A549 (cell line): ENCODE measurements around the gene MUC6. TPM values are rescaled to one million over a fixed set of nuclear protein-coding genes. Genes with fewer than 3 reads are reported as not detected.

Experiments
- ATAC-seq, 2 experiments: fragments of 200-7000 bp in 1 of 2; fragments of >200 bp in 1 of 2; cut with Nextera tagmentation in 1 of 2; cut with Tn5 transposase in 1 of 2; 3 replicates each; pipeline versions ENCODE4 v1.8.0 to v1.9.1; 2018 to 2020; ENCODE audit warnings: mild to moderate bottlenecking in 1 of 2, moderate library complexity in 1 of 2
- CTCF ChIA-PET: fragments of 300-600 bp; sonication (Branson Sonifier 250); formaldehyde crosslinking; extraction: SDS; loops from one replicate; lab custom pipeline; 2021; ENCODE audit warnings: antibody characterized with exemption, inconsistent platforms; lab: Yijun Ruan, JAX
- POLR2A ChIA-PET: fragments of 350-600 bp; formaldehyde crosslinking; extraction: SDS; loops from one replicate; lab custom pipeline; 2021; ENCODE audit warnings: antibody characterized with exemption, inconsistent platforms; lab: Yijun Ruan, JAX
- DNase-seq, 2 experiments: peaks; one replicate each; pipeline versions ENCODE4 v3.0.0 to v3.0.0-alpha.2; 2011 to 2016; ENCODE audit warnings: low read depth in 1 of 2, low spot score in 1 of 2
- FAIRE-seq: peaks from 2 replicates; lab custom pipeline; 2011; peaks lifted over from hg19 to GRCh38; lab: Jason Lieb, UNC
- H3K27ac ChIP-seq, 2 experiments: fragments of >200 bp; sonication (Bioruptor Twin); formaldehyde crosslinking; 3 replicates each; pipeline ENCODE4 v1.5.1; 2016 to 2017
- H3K4me1 ChIP-seq: fragments of >200 bp; sonication (Bioruptor Twin); formaldehyde crosslinking; 3 replicates; pipeline ENCODE4 v1.6.1; 2016
- H3K4me2 ChIP-seq: fragments of >200 bp; sonication (Bioruptor Twin); formaldehyde crosslinking; 3 replicates; pipeline ENCODE4 v1.6.1; 2016
- H3K4me3 ChIP-seq: fragments of >200 bp; sonication (Bioruptor Twin); formaldehyde crosslinking; 3 replicates; pipeline ENCODE4 v1.5.1; 2016
- H3K9me3 ChIP-seq: fragments of >200 bp; sonication (Bioruptor Twin); formaldehyde crosslinking; 3 replicates; pipeline ENCODE4 v1.6.1; 2016
- CBX8 ChIP-seq: fragments of 200-600 bp; sonication (generic); IDR thresholded peaks from 2 replicates; pipeline ENCODE4 v1.6.1; 2016
- CHD2 ChIP-seq: fragments of 150-350 bp; IDR thresholded peaks from 2 replicates; pipeline ENCODE4 v1.6.1; 2014; ENCODE audit warnings: low read length; ENCODE audit not compliant: partially characterized antibody
- CTCF ChIP-seq: fragments of >200 bp; sonication (Bioruptor Twin); formaldehyde crosslinking; IDR thresholded peaks from 3 replicates; pipeline ENCODE4 v1.5.1; 2016
- EHF ChIP-seq: fragments of 250-450 bp; sonication (Bioruptor Pico); IDR thresholded peaks from 2 replicates; pipeline ENCODE4 v1.5.0; 2020; ENCODE audit warnings: mild to moderate bottlenecking
- EHMT2 ChIP-seq: fragments of 200-600 bp; sonication (generic); IDR thresholded peaks from 2 replicates; pipeline ENCODE4 v1.6.1; 2016; ENCODE audit warnings: antibody characterized with exemption, low read depth, mild to moderate bottlenecking, moderate library complexity
- FOSL2 ChIP-seq, 2 experiments: fragments of 450-650 bp in 1 of 2; fragments of >200 bp in 1 of 2; sonication (Bioruptor Twin) in 1 of 2; formaldehyde crosslinking; IDR thresholded peaks; 2 replicates each; pipeline versions ENCODE4 v1.5.0 to v1.6.1; 2016 to 2020; ENCODE audit warnings: mild to moderate bottlenecking in 1 of 2, moderate library complexity in 1 of 2
- HDAC2 ChIP-seq: fragments of 200-600 bp; sonication (generic); IDR thresholded peaks from 2 replicates; pipeline ENCODE4 v1.6.1; 2016
- HES2 ChIP-seq: fragments of >200 bp; sonication (Bioruptor Twin); formaldehyde crosslinking; IDR thresholded peaks from 2 replicates; pipeline ENCODE4 v1.6.1; 2016
- JUN ChIP-seq, 2 experiments: fragments of >200 bp; sonication (Bioruptor Twin); formaldehyde crosslinking; IDR thresholded peaks; 2 replicates in 1 of 2; 3 replicates in 1 of 2; pipeline ENCODE4 v1.6.1; 2016 to 2017
- KDM1A ChIP-seq: fragments of 200-600 bp; sonication (generic); IDR thresholded peaks from 2 replicates; pipeline ENCODE4 v1.6.1; 2016; ENCODE audit warnings: low read depth, mild to moderate bottlenecking
- TFCP2L1 ChIP-seq: fragments of 250-450 bp; sonication (Bioruptor Pico); IDR thresholded peaks from 2 replicates; pipeline ENCODE4 v1.5.0; 2021; ENCODE audit warnings: mild to moderate bottlenecking
- ZFP36 ChIP-seq: fragments of 450-650 bp; IDR thresholded peaks from 2 replicates; pipeline ENCODE4 v1.6.1; 2014; ENCODE audit warnings: borderline replicate concordance; ENCODE audit not compliant: partially characterized antibody
- WGBS: methylation state at CpG from one replicate; pipeline ENCODE4 v1.1.6; 2017; ENCODE audit errors: missing lambda C conversion rate; 5-methylcytosine and 5-hydroxymethylcytosine counted together
- polyA plus RNA-seq, 4 experiments: library from polyadenylated mRNA; depleted of rRNA in 3 of 4; stranded (reverse); fragments of >200 nt; fragmentation: RNase III in 1 of 4; extraction: RNeasy Plus Mini Kit Qiagen cat#74134 plus additional on column Dnase treatment in 1 of 4; gene quantifications; 2 replicates in 3 of 4; 3 replicates in 1 of 4; pipeline ENCODE4 v1.2.3, GENCODE V29; 2011 to 2017
- TF ChIP-seq, protein P1 (sequence below): fragments of 250-450 bp; sonication (Bioruptor Pico); IDR thresholded peaks from 2 replicates; pipeline ENCODE4 v1.5.0; 2021; ENCODE audit warnings: mild to moderate bottlenecking, moderate library complexity, borderline replicate concordance
- TF ChIP-seq, protein P2 (sequence below): fragments of >200 bp; sonication (Bioruptor Twin); formaldehyde crosslinking; IDR thresholded peaks from 3 replicates; pipeline ENCODE4 v1.6.1; 2016
- TF ChIP-seq, protein P3 (sequence below): IDR thresholded peaks from 2 replicates; pipeline ENCODE4 v1.6.1; 2012

MUC6 gene
- polyA plus RNA-seq, 2 of the 4 experiments (the other 2 are of a cell fraction), result not detected

GRCh38 chr11:1036931-1037330, 413 bp upstream of the MUC6 start:
- TF ChIP-seq EHMT2, result no peak
- DNase-seq (no peak), ATAC-seq (no peak), FAIRE-seq (no peak)
- POLR2A ChIA-PET, result no interaction called here
- CTCF ChIA-PET, result interaction anchor here (4.0 kb wide), 1 partner anchor 14 kb away, joined by 30 read pairs; no protein-coding TSS in a partner anchor
- 65% methylated on average over 7 of the region's 13 CpGs for WGBS
- peaks cover 7% of the 10 kb centered on the region for H3K4me1 ChIP-seq
- no peak overlapping the region for H3K4me2 ChIP-seq
- no peak overlapping the region for H3K27ac ChIP-seq
- no peak overlapping the region for H3K4me3 ChIP-seq
- H3K9me3 ChIP-seq, result no peaks in the 10 kb centered on the region

GRCh38 chr11:1035577-1036283, 788 bp downstream of the MUC6 start:
- FAIRE-seq, result no peak
- H3K4me3 ChIP-seq, result no peak overlapping the region
- TF ChIP-seq, protein P1, sequence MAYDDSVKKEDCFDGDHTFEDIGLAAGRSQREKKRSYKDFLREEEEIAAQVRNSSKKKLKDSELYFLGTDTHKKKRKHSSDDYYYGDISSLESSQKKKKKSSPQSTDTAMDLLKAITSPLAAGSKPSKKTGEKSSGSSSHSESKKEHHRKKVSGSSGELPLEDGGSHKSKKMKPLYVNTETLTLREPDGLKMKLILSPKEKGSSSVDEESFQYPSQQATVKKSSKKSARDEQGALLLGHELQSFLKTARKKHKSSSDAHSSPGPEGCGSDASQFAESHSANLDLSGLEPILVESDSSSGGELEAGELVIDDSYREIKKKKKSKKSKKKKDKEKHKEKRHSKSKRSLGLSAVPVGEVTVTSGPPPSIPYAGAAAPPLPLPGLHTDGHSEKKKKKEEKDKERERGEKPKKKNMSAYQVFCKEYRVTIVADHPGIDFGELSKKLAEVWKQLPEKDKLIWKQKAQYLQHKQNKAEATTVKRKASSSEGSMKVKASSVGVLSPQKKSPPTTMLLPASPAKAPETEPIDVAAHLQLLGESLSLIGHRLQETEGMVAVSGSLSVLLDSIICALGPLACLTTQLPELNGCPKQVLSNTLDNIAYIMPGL (CRISPR knock-in tag), result no peak
- TF ChIP-seq ZFP36 (no peak), KDM1A (no peak), HDAC2 (no peak), JUN (IDR thresholded peaks at IDR 0.05) (no peak), EHF (CRISPR knock-in tag) (no peak), CTCF (no peak), CHD2 (no peak), HES2 (no peak), TFCP2L1 (no peak), EHMT2 (no peak), CBX8 (no peak), FOSL2 (IDR thresholded peaks at IDR 0.05) (no peak), FOSL2 (CRISPR knock-in tag; IDR thresholded peaks at IDR 0.05) (no peak)
- TF ChIP-seq, protein P2, sequence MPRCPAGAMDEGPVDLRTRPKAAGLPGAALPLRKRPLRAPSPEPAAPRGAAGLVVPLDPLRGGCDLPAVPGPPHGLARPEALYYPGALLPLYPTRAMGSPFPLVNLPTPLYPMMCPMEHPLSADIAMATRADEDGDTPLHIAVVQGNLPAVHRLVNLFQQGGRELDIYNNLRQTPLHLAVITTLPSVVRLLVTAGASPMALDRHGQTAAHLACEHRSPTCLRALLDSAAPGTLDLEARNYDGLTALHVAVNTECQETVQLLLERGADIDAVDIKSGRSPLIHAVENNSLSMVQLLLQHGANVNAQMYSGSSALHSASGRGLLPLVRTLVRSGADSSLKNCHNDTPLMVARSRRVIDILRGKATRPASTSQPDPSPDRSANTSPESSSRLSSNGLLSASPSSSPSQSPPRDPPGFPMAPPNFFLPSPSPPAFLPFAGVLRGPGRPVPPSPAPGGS, result no peak
- TF ChIP-seq, protein P3, sequence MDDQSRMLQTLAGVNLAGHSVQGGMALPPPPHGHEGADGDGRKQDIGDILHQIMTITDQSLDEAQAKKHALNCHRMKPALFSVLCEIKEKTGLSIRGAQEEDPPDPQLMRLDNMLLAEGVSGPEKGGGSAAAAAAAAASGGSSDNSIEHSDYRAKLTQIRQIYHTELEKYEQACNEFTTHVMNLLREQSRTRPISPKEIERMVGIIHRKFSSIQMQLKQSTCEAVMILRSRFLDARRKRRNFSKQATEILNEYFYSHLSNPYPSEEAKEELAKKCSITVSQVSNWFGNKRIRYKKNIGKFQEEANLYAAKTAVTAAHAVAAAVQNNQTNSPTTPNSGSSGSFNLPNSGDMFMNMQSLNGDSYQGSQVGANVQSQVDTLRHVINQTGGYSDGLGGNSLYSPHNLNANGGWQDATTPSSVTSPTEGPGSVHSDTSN, result no peak
- TF ChIP-seq, all 56 proteins: peak for 0
- ATAC-seq (peak in 1 of 2 experiments; percentile 5; a peak in 2 of 6 replicates), DNase-seq (no peak)
- CTCF ChIA-PET, result interaction anchor here (4.0 kb wide), 1 partner anchor 15 kb away, joined by 30 read pairs; no protein-coding TSS in a partner anchor
- WGBS, result 72% methylated on average over 16 of the region's 29 CpGs
- POLR2A ChIA-PET, result no interaction called here
- Histone ChIP-seq H3K9me3 (no peaks in the 10 kb centered on the region), H3K4me1 (no peaks in the 10 kb centered on the region), H3K27ac (no peak overlapping the region), H3K4me2 (no peak overlapping the region)
